A673 (cell line): Measurements from ENCODE around the gene ALOX12B.

ENCODE experiments used
- EZH2 ChIP-seq: fragments of 200-600 bp; sonication (generic); IDR thresholded peaks from 2 replicates; pipeline ENCODE4 v1.6.1; 2017; ENCODE audit warnings: borderline replicate concordance, low read depth, mild to moderate bottlenecking, mixed read lengths, antibody characterized with exemption, low read length; ENCODE audit not compliant: poor library complexity, severe bottlenecking
- TF ChIP-seq, protein P1 (sequence below): fragments of 300-800, 200-600 bp; sonication (generic); conservative IDR thresholded peaks from 2 replicates; pipeline ENCODE4 v1.5.1; 2017; ENCODE audit warnings: low read depth, mild to moderate bottlenecking, antibody characterized with exemption, low read length, moderate library complexity, mixed read lengths

DNA sequence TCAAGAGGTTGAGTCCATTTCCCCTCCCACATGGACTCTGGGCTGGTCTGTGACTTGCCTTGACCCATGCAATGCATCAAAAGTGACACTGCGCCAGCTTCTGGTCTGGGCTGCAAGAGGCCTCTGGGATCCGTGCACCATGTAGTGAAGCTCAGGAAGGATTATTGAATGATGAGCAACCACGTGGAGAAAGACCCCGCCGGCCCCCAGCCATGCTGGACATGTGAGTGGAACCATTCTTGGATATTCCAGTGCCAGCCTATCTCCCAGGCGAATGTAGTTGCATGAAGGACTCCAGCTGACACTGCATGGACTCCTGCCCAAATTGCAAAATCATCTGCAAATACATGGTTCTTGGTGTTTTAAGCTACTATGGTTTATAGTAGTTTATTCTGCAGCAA lies 56.3 kb downstream of the ALOX12B start:
- TF ChIP-seq, protein P1, sequence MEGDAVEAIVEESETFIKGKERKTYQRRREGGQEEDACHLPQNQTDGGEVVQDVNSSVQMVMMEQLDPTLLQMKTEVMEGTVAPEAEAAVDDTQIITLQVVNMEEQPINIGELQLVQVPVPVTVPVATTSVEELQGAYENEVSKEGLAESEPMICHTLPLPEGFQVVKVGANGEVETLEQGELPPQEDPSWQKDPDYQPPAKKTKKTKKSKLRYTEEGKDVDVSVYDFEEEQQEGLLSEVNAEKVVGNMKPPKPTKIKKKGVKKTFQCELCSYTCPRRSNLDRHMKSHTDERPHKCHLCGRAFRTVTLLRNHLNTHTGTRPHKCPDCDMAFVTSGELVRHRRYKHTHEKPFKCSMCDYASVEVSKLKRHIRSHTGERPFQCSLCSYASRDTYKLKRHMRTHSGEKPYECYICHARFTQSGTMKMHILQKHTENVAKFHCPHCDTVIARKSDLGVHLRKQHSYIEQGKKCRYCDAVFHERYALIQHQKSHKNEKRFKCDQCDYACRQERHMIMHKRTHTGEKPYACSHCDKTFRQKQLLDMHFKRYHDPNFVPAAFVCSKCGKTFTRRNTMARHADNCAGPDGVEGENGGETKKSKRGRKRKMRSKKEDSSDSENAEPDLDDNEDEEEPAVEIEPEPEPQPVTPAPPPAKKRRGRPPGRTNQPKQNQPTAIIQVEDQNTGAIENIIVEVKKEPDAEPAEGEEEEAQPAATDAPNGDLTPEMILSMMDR = no peak
- no peak for TF ChIP-seq EZH2
